Endothelial cell of umbilical vein (primary cell): ENCODE measurements around the gene SLC30A2. TPM values are rescaled to one million over a fixed set of nuclear protein-coding genes. Genes with fewer than 3 reads are reported as not detected.

Source experiments
- BruUV-seq: library from RNA; stranded (reverse); fragments of 400-500 nt; replicated peaks from 2 replicates; lab custom pipeline; 2021; lab: Mats Ljungman, UMichigan
- CTCF ChIA-PET: fragments of 300-600, 350-600 bp; sonication (Branson Sonifier 250); formaldehyde crosslinking; loops from one replicate; lab custom pipeline; 2021; ENCODE audit warnings: antibody characterized with exemption, inconsistent platforms; lab: Charles Lee
- POLR2A ChIA-PET: fragments of 300-600, 350-600 bp; sonication (Branson Sonifier 250); formaldehyde crosslinking; loops from one replicate; lab custom pipeline; 2021; ENCODE audit warnings: antibody characterized with exemption, inconsistent platforms; lab: Charles Lee
- DNase-seq: peaks from one replicate; pipeline ENCODE4 v3.0.0-alpha.2; 2011; ENCODE audit warnings: low read depth, low spot score
- FAIRE-seq: peaks from 2 replicates; lab custom pipeline; 2011; peaks lifted over from hg19 to GRCh38; lab: Jason Lieb, UNC
- H2AFZ ChIP-seq: 2 replicates; pipeline ENCODE4 v1.6.0; 2012; ENCODE audit warnings: low read depth, low read length, control low read depth, inconsistent platforms
- H3K27ac ChIP-seq: 2 replicates; pipeline ENCODE4 v1.5.1; 2011; ENCODE audit warnings: low read depth, mild to moderate bottlenecking, control low read depth, low read length, moderate library complexity; ENCODE audit not compliant: insufficient read depth
- H3K27me3 ChIP-seq, 2 experiments: 2 replicates each; pipeline versions ENCODE4 v1.6.0 to v1.6.1; 2011; ENCODE audit warnings: low read length in 2 of 2, mixed read lengths in 1 of 2; ENCODE audit not compliant: control insufficient read depth in 2 of 2, insufficient read depth in 2 of 2
- H3K36me3 ChIP-seq, 2 experiments: 2 replicates in 1 of 2; 3 replicates in 1 of 2; pipeline ENCODE4 v1.5.1; 2011; ENCODE audit warnings: low read length in 2 of 2, mild to moderate bottlenecking in 1 of 2, moderate library complexity in 1 of 2; ENCODE audit not compliant: control insufficient read depth in 2 of 2, insufficient read depth in 2 of 2; ENCODE audit errors: extremely low read depth in 1 of 2
- H3K4me1 ChIP-seq: 3 replicates; pipeline ENCODE4 v1.5.1; 2011; ENCODE audit warnings: mild to moderate bottlenecking, low read length; ENCODE audit not compliant: control insufficient read depth, insufficient read depth; ENCODE audit errors: extremely low read depth
- H3K4me2 ChIP-seq: 2 replicates; pipeline ENCODE4 v1.6.1; 2011; ENCODE audit warnings: low read length, control low read depth, mixed read lengths; ENCODE audit not compliant: insufficient read depth
- H3K4me3 ChIP-seq, 3 experiments: fragments of 200-600 bp in 1 of 3; sonication (generic), shearing (Covaris generic) in 1 of 3; replicated peaks in 1 of 3; 2 replicates each; pipeline ENCODE4 v1.5.1; 2011 to 2016; ENCODE audit warnings: control low read depth in 3 of 3, low read length in 3 of 3, mild to moderate bottlenecking in 2 of 3, inconsistent platforms in 1 of 3, low read depth in 1 of 3, moderate library complexity in 1 of 3; ENCODE audit not compliant: insufficient read depth in 1 of 3
- H3K79me2 ChIP-seq: 2 replicates; pipeline ENCODE4 v1.6.0; 2012; ENCODE audit warnings: low read length, inconsistent platforms; ENCODE audit not compliant: control insufficient read depth, insufficient read depth
- H3K9ac ChIP-seq: replicated peaks from 2 replicates; pipeline ENCODE3; 2011; ENCODE audit warnings: low read length, control low read depth; ENCODE audit not compliant: insufficient read depth; ENCODE audit errors: extremely low read depth
- H3K9me1 ChIP-seq: replicated peaks from 3 replicates; pipeline ENCODE4 v1.6.0; 2011; ENCODE audit warnings: mild to moderate bottlenecking, low read length; ENCODE audit not compliant: control insufficient read depth, insufficient read depth; ENCODE audit errors: extremely low read depth
- H3K9me3 ChIP-seq: replicated peaks from 2 replicates; pipeline ENCODE4 v1.5.1; 2012; ENCODE audit warnings: low read length, inconsistent platforms; ENCODE audit not compliant: control insufficient read depth, insufficient read depth
- H4K20me1 ChIP-seq: replicated peaks from 2 replicates; pipeline ENCODE3; 2011; ENCODE audit warnings: mild to moderate bottlenecking, low read length; ENCODE audit not compliant: control insufficient read depth, insufficient read depth; ENCODE audit errors: extremely low read depth
- EZH2 ChIP-seq: IDR thresholded peaks from 2 replicates; pipeline ENCODE4 v1.6.1; 2012; ENCODE audit warnings: borderline replicate concordance, low read depth, mild to moderate bottlenecking, moderate library complexity, low read length, inconsistent platforms; ENCODE audit not compliant: severe bottlenecking
- FOS ChIP-seq: IDR thresholded peaks from 2 replicates; pipeline ENCODE4 v1.6.1; 2011; ENCODE audit warnings: mild to moderate bottlenecking, low read length, moderate library complexity, borderline replicate concordance; ENCODE audit not compliant: insufficient read depth
- GATA2 ChIP-seq: IDR thresholded peaks from 2 replicates; pipeline ENCODE4 v1.7.0; 2011; ENCODE audit warnings: low read depth, mild to moderate bottlenecking, moderate library complexity, mixed read lengths, low read length; ENCODE audit not compliant: insufficient read length, insufficient read depth
- JUN ChIP-seq: IDR thresholded peaks from 2 replicates; pipeline ENCODE4 v1.6.1; 2011; ENCODE audit warnings: borderline replicate concordance, low read depth; ENCODE audit not compliant: insufficient read length, insufficient read depth
- MYC ChIP-seq: IDR thresholded peaks from one replicate; pipeline ENCODE4 v1.6.1; 2011; ENCODE audit warnings: mild to moderate bottlenecking, low read depth, low read length
- POLR2A ChIP-seq: IDR thresholded peaks from 2 replicates; pipeline ENCODE4 v1.6.1; 2012; ENCODE audit warnings: low read depth, mild to moderate bottlenecking, control low read depth, low read length
- POLR2AphosphoS5 ChIP-seq: IDR thresholded peaks from 2 replicates; pipeline ENCODE4 v1.6.1; 2012; ENCODE audit warnings: low read depth, mild to moderate bottlenecking, control low read depth, low read length, moderate library complexity; ENCODE audit not compliant: insufficient read depth
- dilution Hi-C: fragments of 300-500 bp; cut with MboI; formaldehyde crosslinking; loops from one replicate; pipeline ENCODE4 v1.15.0; 2019; ENCODE audit warnings: low sequenced_read_pairs; ENCODE audit not compliant: extremely low pct_ligation_motif_present
- intact Hi-C: fragments of 100-400 bp; cut with micrococcal nuclease; formaldehyde crosslinking; loops from one replicate; pipeline ENCODE4 v1.10.0; 2022
- polyA plus RNA-seq, 4 experiments: library from polyadenylated mRNA; depleted of rRNA in 3 of 4; stranded (reverse) in 3 of 4; unstranded in 1 of 4; fragments of >200 nt; gene quantifications; 2 replicates each; pipeline versions ENCODE4 v1.2.1 to v1.2.3, GENCODE V29; 2011 to 2012; ENCODE audit warnings: missing spikeins in 1 of 4
- total RNA-seq: library from RNA; stranded (reverse); gene quantifications from 2 replicates; pipeline ENCODE4 v1.2.3, GENCODE V29; 2021
- TF ChIP-seq, protein P1 (sequence below), 2 donors: IDR thresholded peaks; 1 replicate in 1 of 2; 2 replicates in 1 of 2; pipeline ENCODE4 v1.5.1; 2011; ENCODE audit warnings: low read length in 2 of 2, mild to moderate bottlenecking in 2 of 2, moderate library complexity in 2 of 2, control low read depth in 1 of 2, inconsistent platforms in 1 of 2, low read depth in 1 of 2; ENCODE audit not compliant: insufficient read depth in 1 of 2; ENCODE audit errors: extremely low read depth in 1 of 2
- TF ChIP-seq, protein P2 (sequence below): IDR thresholded peaks from 2 replicates; pipeline ENCODE4 v1.6.1; 2011; ENCODE audit not compliant: insufficient read depth, insufficient read length

The SLC30A2 gene
- total and polyA plus RNA-seq, 2 donors (not counting 3 experiments of a cell fraction or from before 2014, with no cell fraction given) = not detected

DNA sequence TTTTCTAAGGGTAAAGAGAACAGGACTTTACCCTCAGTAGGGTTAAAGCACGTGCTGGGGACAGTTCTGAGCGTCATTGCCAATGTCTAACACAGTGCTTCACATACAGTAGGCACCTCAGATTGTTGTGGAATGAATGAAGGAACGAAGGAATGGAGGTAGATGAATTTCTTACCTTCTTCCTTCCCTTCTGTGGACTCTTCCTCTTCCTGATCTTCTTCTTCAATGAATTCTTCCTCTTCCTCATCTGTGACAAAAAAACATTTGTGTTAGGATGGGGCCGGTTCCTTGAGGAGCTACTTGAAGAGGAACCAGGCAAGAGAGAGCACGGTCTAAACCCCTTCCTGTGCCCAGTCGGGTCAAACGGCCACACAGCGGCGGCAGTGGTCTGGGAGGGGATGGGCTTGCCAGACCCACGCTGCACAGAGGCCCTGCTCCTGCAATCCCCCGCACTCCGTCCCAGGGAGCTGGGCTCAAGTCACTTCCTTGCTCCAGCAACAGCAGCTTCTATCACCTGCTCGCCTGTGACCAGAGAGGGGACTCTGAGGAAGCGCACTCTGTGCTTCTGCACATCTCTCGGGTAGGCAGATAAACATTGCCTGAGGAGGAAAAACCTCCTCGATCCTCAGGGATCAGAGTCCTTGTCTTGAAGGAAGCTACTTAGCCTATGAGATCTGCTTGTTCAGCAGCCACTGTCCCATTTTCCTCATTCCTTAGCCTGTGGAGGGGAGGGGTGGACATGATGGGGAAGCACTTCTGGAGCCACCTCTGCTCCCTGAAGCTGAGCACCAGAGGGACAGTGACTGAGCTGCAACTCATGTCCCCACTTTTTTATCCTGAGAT lies 8.0 kb upstream of the SLC30A2 start:
- Histone ChIP-seq H3K4me3 (no peak overlapping the region), H3K4me2 (no peak overlapping the region), H3K9me1 (no peaks in the 10 kb centered on the region), H3K36me3 (no peaks in the 10 kb centered on the region), H2AFZ (no peak overlapping the region), H3K79me2 (no peaks in the 10 kb centered on the region), H3K27ac (no peak overlapping the region), H4K20me1 (no peaks in the 10 kb centered on the region), H3K4me1 (no peaks in the 10 kb centered on the region), H3K27me3 (peaks cover 20 to 23% of the 10 kb centered on the region in 2 experiments), H3K9me3 (no peaks in the 10 kb centered on the region), H3K9ac (no peak overlapping the region)
- DNase-seq (no peak), FAIRE-seq (no peak)
- dilution Hi-C loops = no loop called here
- POLR2A ChIA-PET = no interaction called here
- TF ChIP-seq, protein P1, sequence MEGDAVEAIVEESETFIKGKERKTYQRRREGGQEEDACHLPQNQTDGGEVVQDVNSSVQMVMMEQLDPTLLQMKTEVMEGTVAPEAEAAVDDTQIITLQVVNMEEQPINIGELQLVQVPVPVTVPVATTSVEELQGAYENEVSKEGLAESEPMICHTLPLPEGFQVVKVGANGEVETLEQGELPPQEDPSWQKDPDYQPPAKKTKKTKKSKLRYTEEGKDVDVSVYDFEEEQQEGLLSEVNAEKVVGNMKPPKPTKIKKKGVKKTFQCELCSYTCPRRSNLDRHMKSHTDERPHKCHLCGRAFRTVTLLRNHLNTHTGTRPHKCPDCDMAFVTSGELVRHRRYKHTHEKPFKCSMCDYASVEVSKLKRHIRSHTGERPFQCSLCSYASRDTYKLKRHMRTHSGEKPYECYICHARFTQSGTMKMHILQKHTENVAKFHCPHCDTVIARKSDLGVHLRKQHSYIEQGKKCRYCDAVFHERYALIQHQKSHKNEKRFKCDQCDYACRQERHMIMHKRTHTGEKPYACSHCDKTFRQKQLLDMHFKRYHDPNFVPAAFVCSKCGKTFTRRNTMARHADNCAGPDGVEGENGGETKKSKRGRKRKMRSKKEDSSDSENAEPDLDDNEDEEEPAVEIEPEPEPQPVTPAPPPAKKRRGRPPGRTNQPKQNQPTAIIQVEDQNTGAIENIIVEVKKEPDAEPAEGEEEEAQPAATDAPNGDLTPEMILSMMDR (IDR thresholded peaks at IDR 0.05; ENCODE audit: extremely low read depth in 1 of 2, insufficient read depth in 1 of 2, low read depth in 1 of 2, low read length in 2 of 2) = no peak
- TF ChIP-seq MYC = no peak
- TF ChIP-seq FOS = no peak
- no peak for TF ChIP-seq POLR2A
- TF ChIP-seq GATA2 = no peak
- no peak for TF ChIP-seq JUN
- TF ChIP-seq, protein P2, sequence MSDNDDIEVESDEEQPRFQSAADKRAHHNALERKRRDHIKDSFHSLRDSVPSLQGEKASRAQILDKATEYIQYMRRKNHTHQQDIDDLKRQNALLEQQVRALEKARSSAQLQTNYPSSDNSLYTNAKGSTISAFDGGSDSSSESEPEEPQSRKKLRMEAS = no peak
- no peak for TF ChIP-seq EZH2
- TF ChIP-seq POLR2AphosphoS5 = no peak
- no TSS peak for BruUV-seq
- CTCF ChIA-PET = interaction anchor here (0.8 to 1.8 kb wide), 7 partner anchors 9 to 158 kb away, joined by 3 to 11 read pairs (median 3); partner anchors contain the start of gene SLC30A2
- intact Hi-C loops = no loop called here
